Activated T-helper 2 cell treated with anti-CD3 and anti-CD28 coated beads, Interferon-gamma antibody, Interleukin-2, Interleukin-4, amounts not matched to agents 10 μg/mL and 5 μg/mL and 100 μg/mL, durations not matched to agents 14 hours and 24 hours and 36 hours (primary cell): ENCODE measurements around the gene CHID1. TPM values are rescaled to one million over a fixed set of nuclear protein-coding genes. Genes with fewer than 3 reads are reported as not detected.

ENCODE experiments used
- DNase-seq: peaks from one replicate; pipeline ENCODE4 v3.0.0; 2021; ENCODE audit warnings: low spot score
- H3K27ac Mint-ChIP-seq: one replicate; pipeline ENCODE4 v1.8.0; 2021; ENCODE audit warnings: mixed read lengths
- H3K27me3 Mint-ChIP-seq: one replicate; pipeline ENCODE4 v1.8.0; 2021; ENCODE audit warnings: low read depth, mixed read lengths
- H3K36me3 Mint-ChIP-seq: one replicate; pipeline ENCODE4 v1.8.0; 2021; ENCODE audit warnings: low read depth, mixed read lengths
- H3K4me1 Mint-ChIP-seq: one replicate; pipeline ENCODE4 v1.8.0; 2021; ENCODE audit warnings: low read depth, mixed read lengths
- H3K4me3 Mint-ChIP-seq: one replicate; pipeline ENCODE4 v1.8.0; 2021; ENCODE audit warnings: low read depth, mild to moderate bottlenecking, moderate library complexity, mixed read lengths
- H3K9me3 Mint-ChIP-seq: one replicate; pipeline ENCODE4 v1.8.0; 2021; ENCODE audit warnings: mixed read lengths
- intact Hi-C: fragments of 100-400 bp; cut with micrococcal nuclease; formaldehyde crosslinking; loops from one replicate; pipeline ENCODE4 v1.15.1; 2023
- total RNA-seq: library from RNA; stranded (reverse); gene quantifications from 2 replicates; pipeline ENCODE4 v1.2.3, GENCODE V29; 2022

CHID1 gene
- total RNA-seq, 1 donor from 2014 or later = 89.0 TPM

GRCh38 chr11:944711-945470, 34.3 kb upstream of the CHID1 start:
- H3K27me3 Mint-ChIP-seq = no peaks in the 10 kb centered on the region
- H3K4me1 Mint-ChIP-seq = peaks cover 11% of the 10 kb centered on the region
- H3K9me3 Mint-ChIP-seq = peaks cover 13% of the 10 kb centered on the region
- H3K4me3 Mint-ChIP-seq = no peak overlapping the region
- DNase-seq = no peak
- intact Hi-C loops = no loop called here
- no peak overlapping the region for H3K27ac Mint-ChIP-seq
- peaks cover 49% of the 10 kb centered on the region for H3K36me3 Mint-ChIP-seq

GRCh38 chr11:942823-943222, 32.2 kb upstream of the CHID1 start:
- DNase-seq = no peak
- Mint-ChIP-seq H3K27ac (no peak overlapping the region), H3K4me3 (no peak overlapping the region), H3K27me3 (no peaks in the 10 kb centered on the region), H3K4me1 (peaks cover 12% of the 10 kb centered on the region), H3K36me3 (peaks cover 31% of the 10 kb centered on the region), H3K9me3 (peaks cover 1% of the 10 kb centered on the region)
- intact Hi-C loops = no loop called here

GRCh38 chr11:940496-941135, 30.0 kb upstream of the CHID1 start:
- Mint-ChIP-seq H3K4me1 (peaks cover 16% of the 10 kb centered on the region), H3K4me3 (no peak overlapping the region), H3K36me3 (peaks cover 20% of the 10 kb centered on the region), H3K27me3 (no peaks in the 10 kb centered on the region), H3K9me3 (no peaks in the 10 kb centered on the region), H3K27ac (peak overlapping the region; percentile 29)
- DNase-seq = no peak
- intact Hi-C loops = no loop called here

GRCh38 chr11:937841-938261, 27.2 kb upstream of the CHID1 start:
- Mint-ChIP-seq H3K27me3 (no peaks in the 10 kb centered on the region), H3K27ac (no peak overlapping the region), H3K4me1 (peaks cover 22% of the 10 kb centered on the region), H3K36me3 (no peaks in the 10 kb centered on the region), H3K4me3 (no peak overlapping the region), H3K9me3 (no peaks in the 10 kb centered on the region)
- intact Hi-C loops = no loop called here
- DNase-seq = no peak

- H3K27ac Mint-ChIP-seq = no peak overlapping the region
- peaks cover 25% of the 10 kb centered on the region for H3K4me1 Mint-ChIP-seq
- no peaks in the 10 kb centered on the region for H3K27me3 Mint-ChIP-seq
- intact Hi-C loops = no loop called here
- H3K9me3 Mint-ChIP-seq = no peaks in the 10 kb centered on the region
- peaks cover 3% of the 10 kb centered on the region for H3K36me3 Mint-ChIP-seq
- no peak overlapping the region for H3K4me3 Mint-ChIP-seq
- no peak for DNase-seq
Observed at GRCh38 chr11:936199-936598, 25.6 kb upstream of the CHID1 start.

- H3K4me1 Mint-ChIP-seq = peaks cover 21% of the 10 kb centered on the region
- H3K27me3 Mint-ChIP-seq = no peaks in the 10 kb centered on the region
- H3K4me3 Mint-ChIP-seq = no peak overlapping the region
- no peaks in the 10 kb centered on the region for H3K9me3 Mint-ChIP-seq
- peaks cover 6% of the 10 kb centered on the region for H3K36me3 Mint-ChIP-seq
- DNase-seq = no peak
- no peak overlapping the region for H3K27ac Mint-ChIP-seq
- intact Hi-C loops = no loop called here
Observed at GRCh38 chr11:934527-934926, 23.9 kb upstream of the CHID1 start.

GRCh38 chr11:933936-934335, 23.3 kb upstream of the CHID1 start:
- H3K4me1 Mint-ChIP-seq = peaks cover 21% of the 10 kb centered on the region

GRCh38 chr11:933142-933851, 22.7 kb upstream of the CHID1 start:
- H3K27me3 Mint-ChIP-seq = no peaks in the 10 kb centered on the region

More at GRCh38 chr11:933936-934335, 23.3 kb upstream of the CHID1 start:
- Mint-ChIP-seq H3K36me3 (peaks cover 6% of the 10 kb centered on the region), H3K27ac (no peak overlapping the region), H3K4me3 (no peak overlapping the region), H3K9me3 (no peaks in the 10 kb centered on the region), H3K27me3 (no peaks in the 10 kb centered on the region)
- DNase-seq = no peak
- intact Hi-C loops = no loop called here

GRCh38 chr11:932435-932834, 21.8 kb upstream of the CHID1 start:
- no peaks in the 10 kb centered on the region for H3K9me3 Mint-ChIP-seq
- no peak overlapping the region for H3K4me3 Mint-ChIP-seq
- H3K36me3 Mint-ChIP-seq = peaks cover 6% of the 10 kb centered on the region
- no peak overlapping the region for H3K27ac Mint-ChIP-seq
- intact Hi-C loops = no loop called here
- H3K27me3 Mint-ChIP-seq = no peaks in the 10 kb centered on the region
- no peak for DNase-seq
- peaks cover 31% of the 10 kb centered on the region for H3K4me1 Mint-ChIP-seq

More at GRCh38 chr11:933142-933851, 22.7 kb upstream of the CHID1 start:
- H3K4me3 Mint-ChIP-seq = no peak overlapping the region
- H3K36me3 Mint-ChIP-seq = peaks cover 6% of the 10 kb centered on the region
- no peak overlapping the region for H3K27ac Mint-ChIP-seq
- H3K4me1 Mint-ChIP-seq = peaks cover 24% of the 10 kb centered on the region
- no peaks in the 10 kb centered on the region for H3K9me3 Mint-ChIP-seq
- no peak for DNase-seq
- intact Hi-C loops = no loop called here

GRCh38 chr11:931385-931784, 20.8 kb upstream of the CHID1 start:
- Mint-ChIP-seq H3K4me1 (peaks cover 38% of the 10 kb centered on the region), H3K9me3 (no peaks in the 10 kb centered on the region), H3K36me3 (peaks cover 12% of the 10 kb centered on the region), H3K4me3 (no peak overlapping the region), H3K27ac (no peak overlapping the region), H3K27me3 (no peaks in the 10 kb centered on the region)
- DNase-seq = no peak
- intact Hi-C loops = no loop called here

- H3K9me3 Mint-ChIP-seq = no peaks in the 10 kb centered on the region
- H3K36me3 Mint-ChIP-seq = peaks cover 12% of the 10 kb centered on the region
- intact Hi-C loops = loop anchor here (5.0 kb wide), 1 partner anchor 123 kb away; no protein-coding TSS in a partner anchor
- H3K4me1 Mint-ChIP-seq = peaks cover 38% of the 10 kb centered on the region
- no peak overlapping the region for H3K4me3 Mint-ChIP-seq
- H3K27me3 Mint-ChIP-seq = no peaks in the 10 kb centered on the region
- no peak overlapping the region for H3K27ac Mint-ChIP-seq
- no peak for DNase-seq
Observed at GRCh38 chr11:929405-929804, 18.8 kb upstream of the CHID1 start.

GRCh38 chr11:928786-929185, 18.2 kb upstream of the CHID1 start:
- Mint-ChIP-seq H3K4me1 (peaks cover 38% of the 10 kb centered on the region), H3K9me3 (no peaks in the 10 kb centered on the region), H3K4me3 (no peak overlapping the region), H3K27me3 (no peaks in the 10 kb centered on the region), H3K36me3 (peaks cover 12% of the 10 kb centered on the region), H3K27ac (no peak overlapping the region)
- no peak for DNase-seq
- intact Hi-C loops = loop anchor here (5.0 kb wide), 1 partner anchor 124 kb away; no protein-coding TSS in a partner anchor

GRCh38 chr11:927871-928270, 17.3 kb upstream of the CHID1 start:
- intact Hi-C loops = loop anchor here (5.0 kb wide), 1 partner anchor 124 kb away; no protein-coding TSS in a partner anchor
- H3K4me3 Mint-ChIP-seq = no peak overlapping the region

More at GRCh38 chr11:927871-928270, 17.3 kb upstream of the CHID1 start:
- DNase-seq = no peak
- no peak overlapping the region for H3K27ac Mint-ChIP-seq
- no peaks in the 10 kb centered on the region for H3K27me3 Mint-ChIP-seq
- H3K4me1 Mint-ChIP-seq = peaks cover 32% of the 10 kb centered on the region
- H3K9me3 Mint-ChIP-seq = no peaks in the 10 kb centered on the region
- peaks cover 12% of the 10 kb centered on the region for H3K36me3 Mint-ChIP-seq
